H9 (cell line): ENCODE data around the gene OR51V1. TPM values are rescaled to one million over a fixed set of nuclear protein-coding genes. Genes with fewer than 3 reads are reported as not detected.

ENCODE experiments used
- DNase-seq: peaks from one replicate; pipeline ENCODE4 v3.0.0-alpha.2; 2017
- H2AFZ ChIP-seq: one replicate; pipeline ENCODE4 v1.6.1; 2013; ENCODE audit warnings: mild to moderate bottlenecking, low read length, control low read depth, moderate library complexity
- H2AK5ac ChIP-seq: 2 replicates; pipeline ENCODE4 v1.6.1; 2013; ENCODE audit warnings: low read length, control low read depth, mixed read lengths; ENCODE audit not compliant: insufficient read length
- H2BK120ac ChIP-seq: one replicate; pipeline ENCODE4 v1.6.1; 2013; ENCODE audit warnings: low read depth, mild to moderate bottlenecking, low read length, control low read depth, inconsistent platforms; ENCODE audit not compliant: poor library complexity, severe bottlenecking
- H2BK12ac ChIP-seq: 2 replicates; pipeline ENCODE4 v1.6.1; 2013; ENCODE audit warnings: low read length, control low read depth, mixed read lengths, low read depth; ENCODE audit not compliant: insufficient read length
- H2BK15ac ChIP-seq: 2 replicates; pipeline ENCODE4 v1.6.1; 2013; ENCODE audit warnings: low read depth, low read length, control low read depth
- H2BK20ac ChIP-seq: one replicate; pipeline ENCODE4 v1.6.1; 2013; ENCODE audit warnings: low read depth, mild to moderate bottlenecking, low read length, control low read depth, inconsistent platforms; ENCODE audit not compliant: poor library complexity, severe bottlenecking
- H2BK5ac ChIP-seq: 2 replicates; pipeline ENCODE4 v1.6.1; 2013; ENCODE audit warnings: low read length, control low read depth, mixed read lengths; ENCODE audit not compliant: insufficient read length
- H3K14ac ChIP-seq: 2 replicates; pipeline ENCODE4 v1.6.1; 2013; ENCODE audit warnings: low read length, control low read depth; ENCODE audit not compliant: insufficient read depth
- H3K18ac ChIP-seq: 2 replicates; pipeline ENCODE4 v1.6.1; 2013; ENCODE audit warnings: low read depth, mild to moderate bottlenecking, mixed read lengths, low read length, control low read depth; ENCODE audit not compliant: insufficient read length
- H3K23ac ChIP-seq: 2 replicates; pipeline ENCODE4 v1.6.1; 2013; ENCODE audit warnings: low read length, control low read depth, mixed read lengths, low read depth; ENCODE audit not compliant: insufficient read length
- H3K23me2 ChIP-seq: 2 replicates; pipeline ENCODE4 v1.6.1; 2013; ENCODE audit warnings: low read depth, mild to moderate bottlenecking, mixed read lengths, low read length, control low read depth; ENCODE audit not compliant: insufficient read length, poor library complexity, severe bottlenecking
- H3K27ac ChIP-seq: 2 replicates; pipeline ENCODE4 v1.5.1; 2013; ENCODE audit warnings: low read length, control low read depth, mixed read lengths, low read depth; ENCODE audit not compliant: insufficient read length
- H3K27me3 ChIP-seq: 2 replicates; pipeline ENCODE4 v1.6.1; 2013; ENCODE audit warnings: low read length, control low read depth, inconsistent platforms; ENCODE audit not compliant: insufficient read depth
- H3K4ac ChIP-seq: 2 replicates; pipeline ENCODE4 v1.6.1; 2013; ENCODE audit warnings: low read depth, mild to moderate bottlenecking, control low read depth, inconsistent platforms, low read length, moderate library complexity
- H3K4me1 ChIP-seq: 2 replicates; pipeline ENCODE4 v1.6.1; 2013; ENCODE audit warnings: low read length, control low read depth, inconsistent platforms; ENCODE audit not compliant: insufficient read depth
- H3K4me2 ChIP-seq: 2 replicates; pipeline ENCODE4 v1.6.1; 2013; ENCODE audit warnings: low read length, control low read depth, mixed read lengths; ENCODE audit not compliant: insufficient read length, insufficient read depth
- H3K56ac ChIP-seq: 2 replicates; pipeline ENCODE4 v1.6.1; 2013; ENCODE audit warnings: low read depth, mild to moderate bottlenecking, mixed read lengths, low read length, control low read depth; ENCODE audit not compliant: insufficient read length
- H3K79me1 ChIP-seq: 2 replicates; pipeline ENCODE4 v1.6.1; 2013; ENCODE audit warnings: low read depth, mild to moderate bottlenecking, moderate library complexity, low read length, control low read depth, inconsistent platforms; ENCODE audit not compliant: insufficient read depth, poor library complexity, severe bottlenecking
- H3K79me2 ChIP-seq: 2 replicates; pipeline ENCODE4 v1.6.1; 2013; ENCODE audit warnings: low read length, control low read depth, inconsistent platforms; ENCODE audit not compliant: insufficient read depth
- H3K9ac ChIP-seq: 2 replicates; pipeline ENCODE4 v1.6.1; 2013; ENCODE audit warnings: low read length, control low read depth, mixed read lengths; ENCODE audit not compliant: insufficient read length; ENCODE audit errors: extremely low read depth
- H3K9me3 ChIP-seq: one replicate; pipeline ENCODE4 v1.6.1; 2013; ENCODE audit warnings: low read depth, low read length, inconsistent platforms; ENCODE audit not compliant: control insufficient read depth
- H3T11ph ChIP-seq: one replicate; pipeline ENCODE4 v1.6.1; 2013; ENCODE audit warnings: mild to moderate bottlenecking, low read length, control low read depth, inconsistent platforms
- H4K20me1 ChIP-seq: one replicate; pipeline ENCODE4 v1.6.1; 2013; ENCODE audit not compliant: control insufficient read depth, insufficient read length, insufficient read depth
- H4K5ac ChIP-seq: 2 replicates; pipeline ENCODE4 v1.6.1; 2013; ENCODE audit warnings: low read depth, mild to moderate bottlenecking, mixed read lengths, low read length, control low read depth; ENCODE audit not compliant: insufficient read length
- H4K8ac ChIP-seq: replicated peaks from 2 replicates; pipeline ENCODE4 v1.6.1; 2013; ENCODE audit warnings: low read length, control low read depth, mixed read lengths, low read depth; ENCODE audit not compliant: insufficient read length
- H4K91ac ChIP-seq: 2 replicates; pipeline ENCODE4 v1.6.1; 2013; ENCODE audit warnings: low read depth, mild to moderate bottlenecking, moderate library complexity, mixed read lengths, low read length, control low read depth; ENCODE audit not compliant: insufficient read length
- H3K27ac Mint-ChIP-seq, 3 experiments: 2 replicates in 2 of 3; 3 replicates in 1 of 3; pipeline ENCODE4 v1.8.0; 2020 to 2021; ENCODE audit warnings: mixed read lengths in 3 of 3, mild to moderate bottlenecking in 1 of 3, moderate library complexity in 1 of 3
- H3K27me3 Mint-ChIP-seq: 2 replicates; pipeline ENCODE4 v1.8.0; 2021; ENCODE audit warnings: low read depth, mild to moderate bottlenecking, moderate library complexity, mixed read lengths
- H3K36me3 Mint-ChIP-seq, 3 experiments: 2 replicates in 2 of 3; 3 replicates in 1 of 3; pipeline ENCODE4 v1.8.0; 2020 to 2021; ENCODE audit warnings: low read depth in 3 of 3, mixed read lengths in 3 of 3; ENCODE audit not compliant: insufficient read depth in 1 of 3
- H3K4me1 Mint-ChIP-seq, 2 experiments: 2 replicates each; pipeline ENCODE4 v1.8.0; 2020; ENCODE audit warnings: mixed read lengths in 2 of 2
- H3K4me3 Mint-ChIP-seq, 2 experiments: 2 replicates in 1 of 2; 3 replicates in 1 of 2; pipeline ENCODE4 v1.8.0; 2020 to 2021; ENCODE audit warnings: mild to moderate bottlenecking in 2 of 2, mixed read lengths in 2 of 2, moderate library complexity in 1 of 2
- H3K9me3 Mint-ChIP-seq, 2 experiments: 2 replicates in 1 of 2; 3 replicates in 1 of 2; pipeline ENCODE4 v1.8.0; 2020; ENCODE audit warnings: mild to moderate bottlenecking in 2 of 2, mixed read lengths in 2 of 2, moderate library complexity in 1 of 2
- CTCF ChIP-seq: fragments of 200-600 bp; sonication (generic); conservative IDR thresholded peaks from 3 replicates; pipeline ENCODE4 v1.8.0; 2021; ENCODE audit warnings: antibody characterized with exemption, mild to moderate bottlenecking
- WGBS: extraction: QIAGEN DNeasy Blood & Tissue Kit; methylation state at CpG from one replicate; pipeline ENCODE4 v1.1.7; 2013; ENCODE audit warnings: missing lambda C conversion rate, low lambda C conversion rate, mixed read lengths; ENCODE audit not compliant: insufficient read length; ENCODE audit errors: extremely low coverage; 5-methylcytosine and 5-hydroxymethylcytosine counted together
- total RNA-seq: library from RNA; stranded (reverse); gene quantifications from 2 replicates; pipeline ENCODE4 v1.2.1, GENCODE V29; 2021

The OR51V1 gene
- total RNA-seq, 1 experiment from 2014 or later, result not detected

- Histone ChIP-seq H2BK5ac (no peak overlapping the region), H3K27me3 (no peaks in the 10 kb centered on the region), H4K8ac (no peak overlapping the region), H3K23me2 (no peaks in the 10 kb centered on the region), H2BK15ac (no peak overlapping the region), H2BK120ac (no peak overlapping the region), H4K5ac (no peak overlapping the region), H2BK20ac (no peak overlapping the region), H4K20me1 (no peaks in the 10 kb centered on the region), H3K4ac (no peak overlapping the region), H2AK5ac (no peak overlapping the region), H3K14ac (no peak overlapping the region), H3K9me3 (no peaks in the 10 kb centered on the region), H3T11ph (no peak overlapping the region), H3K18ac (no peak overlapping the region), H4K91ac (no peak overlapping the region), H3K9ac (no peak overlapping the region), H2BK12ac (no peak overlapping the region), H3K23ac (no peak overlapping the region), H3K4me2 (no peak overlapping the region), H3K27ac (no peak overlapping the region), H3K79me2 (no peaks in the 10 kb centered on the region), H3K79me1 (no peaks in the 10 kb centered on the region), H3K4me1 (no peaks in the 10 kb centered on the region), H3K56ac (no peak overlapping the region), H2AFZ (no peak overlapping the region)
- H3K9me3 Mint-ChIP-seq, result no peaks in the 10 kb centered on the region
- H3K27ac Mint-ChIP-seq, result no peak overlapping the region
- no peak for DNase-seq
- H3K4me1 Mint-ChIP-seq, result no peaks in the 10 kb centered on the region
- WGBS, result no CpG with 5 or more reads among the region's 1 CpG
- peaks cover 6% of the 10 kb centered on the region for H3K27me3 Mint-ChIP-seq
- no peaks in the 10 kb centered on the region for H3K36me3 Mint-ChIP-seq
- no peak overlapping the region for H3K4me3 Mint-ChIP-seq
- TF ChIP-seq CTCF, result no peak
Measured at GRCh38 chr11:5233307-5233706, 32.8 kb upstream of the OR51V1 start.
